GM21515 (cell line): ENCODE measurements around the gene CPLX4.

Source experiments
- ATAC-seq: cut with Tn5 transposase; IDR thresholded peaks from one replicate; pipeline ENCODE4 v1.9.1; 2021; ENCODE audit not compliant: unreplicated experiment

Gene CPLX4

GRCh38 chr18:59308248-59308937 is 10.1 kb downstream of the CPLX4 start:
- ATAC-seq = peak; percentile 92

- no peak for ATAC-seq
Measured at GRCh38 chr18:59306640-59307039, 11.8 kb downstream of the CPLX4 start.

- no peak for ATAC-seq
Measured at GRCh38 chr18:59305295-59305694, 13.2 kb downstream of the CPLX4 start.

- ATAC-seq = no peak
Measured at GRCh38 chr18:59303656-59304195, 14.7 kb downstream of the CPLX4 start.

- no peak for ATAC-seq
Measured at GRCh38 chr18:59303006-59303405, 15.4 kb downstream of the CPLX4 start.

GRCh38 chr18:59301929-59302328 is 16.5 kb downstream of the CPLX4 start:
- no peak for ATAC-seq

- ATAC-seq = no peak
Measured at GRCh38 chr18:59300676-59301285, 17.7 kb downstream of the CPLX4 start.

- no peak for ATAC-seq
Measured at GRCh38 chr18:59298871-59299270, 19.6 kb downstream of the CPLX4 start.

- ATAC-seq = no peak
Measured at GRCh38 chr18:59293317-59293716, 25.1 kb downstream of the CPLX4 start.

- no peak for ATAC-seq
Measured at GRCh38 chr18:59286341-59286740, 32.1 kb downstream of the CPLX4 start.

- no peak for ATAC-seq
Measured at GRCh38 chr18:59282341-59282740, 36.1 kb downstream of the CPLX4 start.

- ATAC-seq = no peak
Measured at GRCh38 chr18:59279722-59280121, 38.7 kb downstream of the CPLX4 start.

- ATAC-seq = no peak
Measured at GRCh38 chr18:59279193-59279592, 39.3 kb downstream of the CPLX4 start.

GRCh38 chr18:59278793-59279192 is 39.7 kb downstream of the CPLX4 start:
- no peak for ATAC-seq

GRCh38 chr18:59276047-59276446 is 42.4 kb downstream of the CPLX4 start:
- ATAC-seq = no peak

GRCh38 chr18:59275406-59275949 is 43.0 kb downstream of the CPLX4 start:
- no peak for ATAC-seq

- no peak for ATAC-seq
Measured at GRCh38 chr18:59274533-59274928, 43.9 kb downstream of the CPLX4 start.

GRCh38 chr18:59273759-59274532 is 44.5 kb downstream of the CPLX4 start:
- no peak for ATAC-seq

- no peak for ATAC-seq
Measured at GRCh38 chr18:59272891-59273758, 45.3 kb downstream of the CPLX4 start, which contains the start of gene RAX. Gene RAX, minus strand, starts transcription at chr18:59273454. Its CDS starts 248 bp downstream, at chr18:59273206.

GRCh38 chr18:59272221-59272888 is 46.1 kb downstream of the CPLX4 start:
- ATAC-seq = no peak
